GM12865 (cell line): ENCODE results near the gene ZCCHC4.
"Not testable (repeated sequence)": the region's sequence is repeated elsewhere in the genome, so short reads cannot be mapped to it uniquely, and the experiment has no call there.

ENCODE experiments used
- DNase-seq: peaks from one replicate; pipeline ENCODE4 v3.0.0; 2010; ENCODE audit warnings: low read depth
- H3K4me3 ChIP-seq: 2 replicates; pipeline ENCODE4 v1.5.1; 2011; ENCODE audit warnings: mild to moderate bottlenecking, low read depth, low read length, control low read depth
- CTCF ChIP-seq: IDR thresholded peaks from 2 replicates; pipeline ENCODE4 v1.5.1; 2011; ENCODE audit warnings: low read length, control low read depth, low read depth, inconsistent platforms; ENCODE audit not compliant: insufficient read depth; ENCODE audit errors: missing control alignments

Gene ZCCHC4

DNA sequence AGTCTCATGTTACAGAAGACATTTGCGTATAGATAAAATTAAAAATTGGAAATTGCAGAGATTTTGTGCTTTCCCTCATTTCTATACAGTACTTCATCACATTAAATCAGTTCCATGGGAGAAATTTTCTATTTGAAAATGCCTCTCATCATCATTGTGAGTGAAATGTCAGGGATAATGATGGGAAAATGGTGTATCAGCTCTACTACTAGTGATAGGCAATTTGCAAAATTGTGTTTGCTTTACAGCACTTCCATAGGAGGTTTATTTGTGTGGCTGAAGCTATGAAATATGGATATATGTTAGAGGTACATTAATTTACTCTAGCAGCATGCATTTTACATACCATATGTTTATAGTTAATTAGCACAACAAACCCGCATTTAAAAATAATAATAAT, 43.5 kb downstream of the ZCCHC4 start:
- no peak overlapping the region for H3K4me3 ChIP-seq
- no peak for DNase-seq
- TF ChIP-seq CTCF, result no peak

DNA sequence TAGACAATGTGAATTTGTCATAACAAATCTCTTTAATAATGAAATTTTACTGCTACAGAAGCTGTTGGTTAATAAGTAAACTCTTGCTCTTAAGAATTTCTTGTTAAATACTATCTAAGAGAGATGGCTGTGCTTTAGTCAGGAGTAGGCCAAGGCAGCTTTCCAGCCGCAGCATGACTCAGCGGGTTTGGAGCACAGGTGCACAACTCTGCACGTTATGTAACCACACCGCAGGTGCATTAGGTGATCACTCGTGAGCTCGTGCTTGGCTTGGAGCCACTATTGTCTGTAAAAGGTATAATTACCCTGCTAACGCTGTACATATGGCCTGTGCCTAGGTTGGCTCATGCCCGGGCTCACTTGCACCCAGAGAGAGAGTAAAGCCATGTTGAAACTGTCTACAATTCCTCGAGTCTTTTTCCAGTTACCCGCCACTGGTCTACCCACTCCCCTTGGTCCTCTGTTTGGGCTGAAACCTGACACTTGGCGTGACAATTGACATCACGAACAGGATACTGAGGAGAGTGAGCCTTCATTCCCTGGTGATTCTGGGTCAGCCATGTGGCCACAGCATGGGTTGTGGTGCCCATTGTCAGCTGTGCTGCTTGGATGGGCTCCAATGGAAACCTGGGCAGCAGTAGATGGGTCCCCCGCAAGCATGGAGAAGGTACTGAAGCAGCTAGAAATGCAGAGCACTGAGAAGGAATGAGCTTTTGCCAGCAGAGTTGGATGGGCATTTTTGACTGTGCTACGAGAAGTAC, 46.1 kb downstream of the ZCCHC4 start:
- DNase-seq, result no peak
- no peak overlapping the region for H3K4me3 ChIP-seq
- no peak for TF ChIP-seq CTCF

DNA sequence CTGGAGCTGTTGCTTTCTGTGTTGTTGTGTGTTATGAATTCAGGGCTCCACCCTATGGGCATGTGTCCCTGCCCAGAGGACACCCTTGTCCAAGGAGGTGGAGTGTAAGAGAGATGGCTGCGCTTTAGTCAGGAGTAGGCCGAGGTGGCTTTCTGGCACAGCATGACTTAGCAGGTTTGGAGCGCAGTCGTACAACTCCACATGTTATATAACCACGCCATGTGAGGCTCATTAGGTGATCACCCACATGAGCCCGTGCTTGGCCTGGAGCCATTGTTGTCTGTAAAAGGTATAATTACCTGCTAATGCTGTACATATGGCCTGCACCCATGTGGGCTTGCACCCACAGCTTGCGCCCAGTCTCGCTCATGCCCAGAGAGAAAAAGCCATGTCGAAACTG, 48.7 kb downstream of the ZCCHC4 start:
- no peak overlapping the region for H3K4me3 ChIP-seq
- no peak for TF ChIP-seq CTCF
- no peak for DNase-seq

DNA sequence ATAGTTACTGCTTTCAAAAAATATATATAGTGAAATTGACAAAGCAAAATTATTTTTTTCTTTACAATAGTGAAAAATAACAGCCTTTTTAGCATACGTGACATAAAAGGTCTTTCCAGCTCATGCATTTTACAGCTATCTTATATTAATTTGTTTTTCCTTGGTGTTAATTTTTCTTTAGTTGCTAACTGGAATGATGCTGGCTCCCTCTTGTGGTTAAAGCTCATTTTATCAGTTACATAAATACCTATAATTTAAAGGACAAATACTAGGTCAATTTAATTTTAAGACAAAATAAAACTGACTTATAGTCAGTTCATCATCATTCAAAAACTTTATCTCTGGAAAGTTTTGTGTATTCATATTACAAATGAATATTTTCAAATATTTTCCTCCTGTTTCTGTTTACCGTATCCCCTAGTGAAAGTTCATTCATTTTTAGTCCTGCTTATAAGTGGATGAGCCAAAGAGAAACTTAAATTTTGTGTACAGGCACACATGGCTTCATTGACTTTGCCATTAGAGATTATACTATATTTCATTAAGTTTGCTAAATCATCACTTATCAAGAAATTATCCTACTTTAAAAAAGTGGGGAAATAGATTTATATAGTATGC, 54.5 kb downstream of the ZCCHC4 start:
- peak; percentile 42 for TF ChIP-seq CTCF
- peak; percentile 61 for DNase-seq
- H3K4me3 ChIP-seq, result no peak overlapping the region

DNA sequence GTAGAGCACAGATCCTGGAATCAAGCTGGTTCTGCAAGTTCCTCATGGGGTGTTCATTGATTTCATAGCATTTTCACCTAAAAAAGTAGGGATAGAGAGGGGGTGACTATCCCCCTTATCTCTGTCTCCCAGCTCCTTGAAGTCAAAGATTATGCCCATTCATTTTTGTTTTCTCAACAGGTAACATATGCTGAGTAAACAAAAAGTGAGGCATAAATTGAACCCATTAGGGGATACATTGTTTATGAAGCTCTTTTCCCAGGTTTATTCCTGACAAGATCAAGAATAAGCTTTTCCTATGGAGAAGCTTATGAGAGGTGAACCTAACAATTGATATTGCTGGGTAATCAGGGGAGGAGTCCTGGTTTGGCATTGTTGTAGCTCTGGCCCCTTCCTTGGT, 55.3 kb downstream of the ZCCHC4 start:
- H3K4me3 ChIP-seq, result no peak overlapping the region
- DNase-seq, result no peak
- no peak for TF ChIP-seq CTCF

DNA sequence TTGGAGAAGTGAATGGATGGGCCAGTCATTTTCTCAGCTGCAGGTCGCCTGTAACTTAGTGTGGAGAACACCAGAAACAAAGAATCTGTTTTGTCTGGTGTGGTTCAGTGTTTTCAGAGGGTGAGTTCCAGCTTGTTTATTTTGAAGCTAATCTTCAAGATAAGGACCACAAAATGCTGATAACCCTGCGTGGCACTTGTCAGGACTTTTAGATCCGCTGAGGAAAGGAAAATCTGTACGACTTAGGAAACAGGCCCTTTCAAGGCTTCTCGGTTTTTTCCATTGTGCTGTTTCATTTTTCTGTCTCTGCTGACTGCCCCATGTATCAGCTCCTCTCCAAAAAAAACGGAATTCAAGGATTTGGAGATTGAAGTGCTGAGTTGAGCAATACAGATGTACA, 55.7 kb downstream of the ZCCHC4 start:
- TF ChIP-seq CTCF, result no peak
- H3K4me3 ChIP-seq, result no peak overlapping the region
- DNase-seq, result no peak

- no peak for TF ChIP-seq CTCF
- no peak for DNase-seq
- no peak overlapping the region for H3K4me3 ChIP-seq
Observed at GRCh38 chr4:25370242-25370641, 57.7 kb downstream of the ZCCHC4 start.

DNA sequence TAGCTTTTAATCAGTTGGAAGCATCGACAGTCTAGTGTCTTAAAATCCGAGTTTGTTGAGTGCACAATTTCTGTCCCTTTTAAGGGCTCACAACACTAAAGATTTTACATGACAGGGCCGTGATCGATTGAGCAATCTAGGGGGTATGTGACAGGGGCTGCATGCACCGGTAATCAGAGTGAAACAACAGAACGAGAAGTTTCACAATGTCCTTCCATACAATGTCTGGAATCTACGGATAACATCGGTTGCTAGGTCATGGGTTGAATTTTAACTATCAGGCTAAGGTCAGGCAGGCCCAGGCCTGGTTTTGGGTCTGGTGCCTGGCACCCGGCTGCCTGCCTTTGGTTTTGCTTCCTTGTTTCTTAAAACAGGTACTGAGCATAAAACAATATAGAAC, 60.0 kb downstream of the ZCCHC4 start:
- H3K4me3 ChIP-seq, DNase-seq: not testable (repeated sequence)
